GM12891 (cell line): ENCODE data around the gene KCNN1.

Experiments
- DNase-seq: peaks from one replicate; pipeline ENCODE4 v3.0.0; 2011; ENCODE audit warnings: low spot score; ENCODE audit not compliant: insufficient read length
- FAIRE-seq: peaks from 2 replicates; lab custom pipeline; 2011; peaks lifted over from hg19 to GRCh38; lab: Jason Lieb, UNC
- PAX5 ChIP-seq: IDR thresholded peaks from 2 replicates; pipeline ENCODE4 v1.6.1; 2011; ENCODE audit warnings: low read length, moderate library complexity, mild to moderate bottlenecking; ENCODE audit not compliant: insufficient read depth, severe bottlenecking
- POLR2A ChIP-seq: IDR thresholded peaks from 2 replicates; pipeline ENCODE4 v1.6.1; 2011; ENCODE audit warnings: low read depth, low read length, control low read depth
- POLR2AphosphoS5 ChIP-seq: IDR thresholded peaks from 2 replicates; pipeline ENCODE4 v1.6.1; 2011; ENCODE audit warnings: low read depth, low read length, control low read depth
- POU2F2 ChIP-seq: IDR thresholded peaks from 2 replicates; pipeline ENCODE4 v1.6.1; 2011; ENCODE audit warnings: low read depth, mild to moderate bottlenecking, control low read depth, low read length, moderate library complexity
- SPI1 ChIP-seq: IDR thresholded peaks from 2 replicates; pipeline ENCODE4 v1.6.1; 2011; ENCODE audit warnings: low read depth, low read length, control low read depth
- TAF1 ChIP-seq: IDR thresholded peaks from 2 replicates; pipeline ENCODE4 v1.6.1; 2011; ENCODE audit warnings: low read depth, low read length, control low read depth

KCNN1 gene

GRCh38 chr19:17946965-17947784 lies 19.7 kb upstream of the KCNN1 start:
- TF ChIP-seq TAF1 (no peak), POLR2AphosphoS5 (no peak), SPI1 (no peak), POLR2A (no peak), POU2F2 (no peak), PAX5 (no peak)
- FAIRE-seq (no peak), DNase-seq (no peak)

- DNase-seq (peak; percentile 99), FAIRE-seq (peak; percentile 99)
- no peak for TF ChIP-seq SPI1
- no peak for TF ChIP-seq TAF1
- TF ChIP-seq PAX5 = no peak
- TF ChIP-seq POLR2A = no peak
- no peak for TF ChIP-seq POU2F2
Observed at GRCh38 chr19:17947815-17948513, 18.9 kb upstream of the KCNN1 start.

DNA sequence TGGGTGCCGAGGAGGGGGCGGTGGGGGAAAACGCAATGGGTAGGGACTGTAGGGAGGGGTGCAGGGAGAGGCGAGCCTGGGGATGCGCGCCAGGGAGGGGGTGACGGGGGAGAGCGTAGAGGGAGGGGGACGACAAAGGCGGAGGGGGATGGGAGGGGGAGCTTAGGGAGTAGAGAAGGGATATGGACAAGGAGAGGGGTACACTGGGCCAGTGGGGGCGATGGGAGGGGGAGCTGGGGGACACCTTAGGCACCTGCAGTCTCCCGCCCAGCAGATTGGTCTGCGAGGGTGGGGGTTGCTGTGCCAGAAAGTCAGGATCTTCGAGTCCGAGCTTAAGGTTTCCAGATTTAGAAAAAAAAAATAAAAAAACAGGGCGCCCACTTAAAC lies 18.4 kb upstream of the KCNN1 start:
- TF ChIP-seq TAF1 (no peak), PAX5 (no peak), POU2F2 (no peak), SPI1 (no peak), POLR2A (no peak), POLR2AphosphoS5 (no peak)
- DNase-seq (no peak), FAIRE-seq (peak; percentile 54)

GRCh38 chr19:17948931-17949930 lies 17.7 kb upstream of the KCNN1 start:
- no peak for DNase-seq
- peak; percentile 38 for FAIRE-seq
- TF ChIP-seq POU2F2 (no peak), SPI1 (no peak), TAF1 (no peak)

- no peak for DNase-seq
- TF ChIP-seq POU2F2 (no peak), POLR2A (no peak), SPI1 (no peak), PAX5 (no peak), TAF1 (no peak), POLR2AphosphoS5 (no peak)
- FAIRE-seq = no peak
Observed at GRCh38 chr19:17949956-17950309, 17.0 kb upstream of the KCNN1 start.

GRCh38 chr19:17950310-17951156 lies 16.4 kb upstream of the KCNN1 start:
- no peak for TF ChIP-seq PAX5
- TF ChIP-seq POU2F2 = no peak
- TF ChIP-seq TAF1 = no peak
- peak; percentile 85 for FAIRE-seq
- DNase-seq = no peak

DNA sequence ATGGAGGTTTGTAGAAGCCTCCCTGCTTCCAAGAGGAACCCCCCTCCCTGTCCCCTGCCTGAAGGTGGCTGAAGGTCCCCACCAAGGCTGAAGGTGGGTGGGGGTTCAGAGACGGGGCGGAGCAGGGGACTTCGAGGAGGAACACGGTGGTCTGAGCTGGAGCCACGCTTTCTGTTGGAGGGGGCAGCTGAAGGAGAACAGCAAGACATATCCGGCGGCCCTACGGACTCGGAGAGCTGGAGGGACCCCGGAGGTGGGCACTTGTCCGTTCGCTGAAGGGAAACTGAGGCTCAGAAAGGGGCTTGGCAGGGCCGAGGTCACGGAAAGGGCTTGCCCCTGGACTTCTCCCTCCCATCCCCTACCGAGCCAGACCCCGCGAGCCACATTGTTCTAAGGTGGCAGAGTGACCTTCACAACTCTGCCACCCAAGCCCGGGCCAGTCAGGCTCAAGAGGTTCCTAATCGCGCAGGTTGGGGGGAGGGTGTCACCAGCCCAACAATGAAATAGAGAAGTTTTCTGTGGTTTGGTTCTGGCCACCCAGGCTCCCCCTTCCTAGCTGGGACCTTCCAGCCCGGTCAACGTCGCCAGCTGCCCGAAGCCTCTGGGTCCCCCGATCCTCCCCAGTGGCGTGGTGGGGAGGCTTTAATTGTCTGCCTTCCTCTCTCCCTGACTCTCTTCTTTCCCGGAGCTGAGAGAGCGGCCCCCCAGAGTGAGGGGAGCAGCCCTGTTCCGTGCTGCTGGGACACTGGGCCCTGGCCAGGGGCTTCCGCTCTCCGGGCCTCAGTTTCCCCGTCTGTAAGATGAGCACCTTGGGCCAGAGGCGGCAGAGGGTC lies 15.5 kb upstream of the KCNN1 start:
- peak; percentile 76 for FAIRE-seq
- no peak for TF ChIP-seq POLR2A
- TF ChIP-seq TAF1 = no peak
- TF ChIP-seq SPI1 = no peak
- TF ChIP-seq POU2F2 = no peak
- TF ChIP-seq POLR2AphosphoS5 = no peak
- TF ChIP-seq PAX5 = no peak
- no peak for DNase-seq
